Measurements from ENCODE around the gene RCAN1. TPM values are rescaled to one million over a fixed set of nuclear protein-coding genes. Genes with fewer than 3 reads are reported as not detected.
"Not testable (repeated sequence)": the region's sequence is repeated elsewhere in the genome, so short reads cannot be mapped to it uniquely, and the experiment has no call there.

RCAN1 gene
- total RNA-seq, 1 donor from 2014 or later: 75.3 TPM

DNA sequence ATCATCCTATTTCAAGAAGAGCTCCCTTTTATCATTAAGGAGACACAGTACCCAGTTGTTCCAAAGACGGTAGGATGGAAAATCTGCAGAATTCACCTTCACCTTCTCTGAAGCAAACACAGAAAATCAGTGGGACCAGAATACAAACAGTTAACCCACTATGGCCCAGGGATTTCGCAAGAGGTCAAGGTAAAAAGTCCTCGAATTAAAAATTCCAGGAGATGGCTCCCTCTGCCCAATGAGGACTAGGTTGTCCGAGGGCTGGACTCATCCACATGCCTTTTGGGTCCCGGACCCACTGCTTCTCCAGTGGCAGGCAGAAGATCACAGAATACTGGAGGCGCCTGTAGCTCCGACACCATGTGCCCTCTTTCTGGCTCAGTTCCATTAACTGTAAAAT lies 42.9 kb downstream of the RCAN1 start:
- Histone ChIP-seq H3K27me3 (ENCODE audit: low read depth) (no peaks in the 10 kb centered on the region), H3K4me3 (no peak overlapping the region), H3K36me3 (no peaks in the 10 kb centered on the region), H3K9me3 (replicated peaks) (no peaks in the 10 kb centered on the region), H3K4me1 (peaks cover 65% of the 10 kb centered on the region), H3K27ac (replicated peaks) (peak overlapping the region; percentile 10)
- TF ChIP-seq, protein P1, sequence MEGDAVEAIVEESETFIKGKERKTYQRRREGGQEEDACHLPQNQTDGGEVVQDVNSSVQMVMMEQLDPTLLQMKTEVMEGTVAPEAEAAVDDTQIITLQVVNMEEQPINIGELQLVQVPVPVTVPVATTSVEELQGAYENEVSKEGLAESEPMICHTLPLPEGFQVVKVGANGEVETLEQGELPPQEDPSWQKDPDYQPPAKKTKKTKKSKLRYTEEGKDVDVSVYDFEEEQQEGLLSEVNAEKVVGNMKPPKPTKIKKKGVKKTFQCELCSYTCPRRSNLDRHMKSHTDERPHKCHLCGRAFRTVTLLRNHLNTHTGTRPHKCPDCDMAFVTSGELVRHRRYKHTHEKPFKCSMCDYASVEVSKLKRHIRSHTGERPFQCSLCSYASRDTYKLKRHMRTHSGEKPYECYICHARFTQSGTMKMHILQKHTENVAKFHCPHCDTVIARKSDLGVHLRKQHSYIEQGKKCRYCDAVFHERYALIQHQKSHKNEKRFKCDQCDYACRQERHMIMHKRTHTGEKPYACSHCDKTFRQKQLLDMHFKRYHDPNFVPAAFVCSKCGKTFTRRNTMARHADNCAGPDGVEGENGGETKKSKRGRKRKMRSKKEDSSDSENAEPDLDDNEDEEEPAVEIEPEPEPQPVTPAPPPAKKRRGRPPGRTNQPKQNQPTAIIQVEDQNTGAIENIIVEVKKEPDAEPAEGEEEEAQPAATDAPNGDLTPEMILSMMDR (IDR thresholded peaks at IDR 0.05; ENCODE audit: borderline replicate concordance): no peak
- DNase-seq: no peak
- intact Hi-C loops (cut with micrococcal nuclease): no loop called here

DNA sequence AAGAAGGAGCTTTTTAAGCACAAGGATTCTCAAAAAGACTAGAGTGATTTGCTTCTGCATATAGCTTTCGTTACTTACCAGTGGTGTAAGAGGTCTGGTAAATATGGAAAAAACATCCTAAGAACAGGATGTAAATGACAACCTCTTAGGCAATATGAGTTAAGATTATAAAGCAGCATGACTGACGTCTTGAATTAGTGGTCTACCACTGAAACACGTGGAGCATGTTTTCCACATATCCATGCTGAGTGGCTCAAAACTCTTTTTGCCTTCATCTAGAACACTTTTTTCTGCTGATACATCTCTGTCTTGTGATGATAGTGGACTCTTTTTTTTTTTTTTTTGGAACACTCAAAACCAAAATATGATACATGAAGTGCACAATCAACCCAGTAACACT lies 44.6 kb downstream of the RCAN1 start:
- Histone ChIP-seq H3K27ac (replicated peaks) (peak overlapping the region; percentile 38), H3K4me3 (no peak overlapping the region), H3K36me3 (no peaks in the 10 kb centered on the region), H3K27me3 (ENCODE audit: low read depth) (no peaks in the 10 kb centered on the region), H3K9me3 (replicated peaks) (no peaks in the 10 kb centered on the region), H3K4me1 (peaks cover 56% of the 10 kb centered on the region)
- intact Hi-C loops (cut with micrococcal nuclease): no loop called here
- no peak for DNase-seq
- TF ChIP-seq, protein P1 (IDR thresholded peaks at IDR 0.05; ENCODE audit: borderline replicate concordance): no peak

DNA sequence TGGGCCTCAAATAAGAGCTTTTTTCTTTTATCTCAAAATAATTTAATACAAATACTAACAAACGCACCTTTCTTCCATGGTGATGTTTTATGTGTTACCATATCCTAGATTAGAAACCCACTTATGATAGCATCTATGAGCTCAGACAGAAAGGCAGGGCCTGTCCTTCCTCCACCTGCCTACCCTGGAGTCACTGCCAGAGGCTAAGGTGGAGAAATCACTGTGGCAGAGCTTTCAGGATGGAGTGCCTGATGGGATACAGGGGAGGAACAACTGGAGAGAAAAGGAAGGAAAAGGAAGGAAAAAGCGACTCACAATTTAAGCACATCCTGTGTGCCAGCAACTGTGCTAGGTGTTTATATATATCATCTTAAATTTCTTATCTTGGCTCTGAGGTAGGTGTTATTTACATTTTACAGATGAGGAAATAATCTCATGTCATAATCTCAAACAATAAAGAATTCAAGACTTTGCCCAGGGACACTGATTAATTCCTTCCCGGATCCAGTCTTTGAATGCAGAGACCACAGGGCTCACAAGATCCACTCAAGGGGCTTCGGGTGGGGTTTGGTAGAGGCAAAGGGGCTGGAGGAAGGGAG lies 45.4 kb downstream of the RCAN1 start:
- Histone ChIP-seq H3K4me1 (peaks cover 58% of the 10 kb centered on the region), H3K27ac (replicated peaks) (peak overlapping the region; percentile 38), H3K4me3 (no peak overlapping the region), H3K27me3 (ENCODE audit: low read depth) (no peaks in the 10 kb centered on the region), H3K36me3 (no peaks in the 10 kb centered on the region), H3K9me3 (replicated peaks) (no peaks in the 10 kb centered on the region)
- intact Hi-C loops (cut with micrococcal nuclease): no loop called here
- TF ChIP-seq, protein P1 (IDR thresholded peaks at IDR 0.05; ENCODE audit: borderline replicate concordance): no peak
- no peak for DNase-seq

DNA sequence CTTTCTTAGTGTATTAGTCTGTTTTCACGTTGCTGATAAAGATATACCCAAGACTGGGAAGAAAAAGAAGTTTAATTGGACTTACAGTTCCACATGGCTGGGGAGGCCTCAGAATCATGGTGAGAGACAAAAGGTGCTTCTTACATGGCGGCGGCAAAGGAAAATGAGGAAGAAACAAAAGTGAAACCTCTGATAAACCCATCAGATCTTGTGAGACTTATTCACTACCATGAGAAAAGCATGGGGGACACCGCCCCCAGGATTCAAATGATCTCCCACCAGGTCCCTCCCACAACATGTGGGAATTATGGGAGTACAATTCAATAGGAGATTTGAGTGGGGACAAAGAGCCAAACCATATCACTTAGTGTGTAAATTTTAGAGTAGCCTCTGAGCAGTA lies 46.1 kb downstream of the RCAN1 start:
- H3K27me3 ChIP-seq (ENCODE audit: low read depth); DNase-seq; H3K4me3 ChIP-seq; intact Hi-C loops (cut with micrococcal nuclease); H3K9me3 ChIP-seq (replicated peaks); H3K36me3 ChIP-seq: not testable (repeated sequence)
- H3K27ac ChIP-seq (replicated peaks): peak overlapping the region; percentile 50
- peaks cover 58% of the 10 kb centered on the region for H3K4me1 ChIP-seq

DNA sequence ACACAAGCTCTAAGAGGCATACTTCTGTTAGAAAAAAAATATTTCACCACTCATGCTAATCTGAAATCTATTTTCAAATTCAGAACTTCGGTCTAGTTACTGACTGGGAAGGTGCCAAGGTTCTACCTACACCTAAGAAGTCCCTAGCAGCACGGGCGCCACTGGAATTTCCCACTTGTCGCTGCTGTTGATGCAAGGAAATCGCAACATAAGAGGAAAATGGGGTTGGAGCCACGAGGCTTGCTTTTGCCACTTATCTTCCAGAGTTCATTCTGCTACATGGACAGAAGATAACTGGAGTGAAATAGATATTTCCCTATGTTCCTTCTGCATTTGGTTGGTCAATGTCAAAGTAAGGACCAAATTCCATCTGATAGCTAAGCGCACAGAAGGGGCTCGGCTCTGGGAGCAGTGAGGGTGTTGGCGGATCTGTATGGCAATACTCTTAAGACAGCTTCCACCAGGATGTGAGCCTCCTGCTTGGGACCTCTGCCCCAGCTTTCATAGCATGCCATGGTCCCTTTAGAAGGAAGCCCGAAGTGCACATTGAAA lies 47.2 kb downstream of the RCAN1 start:
- Histone ChIP-seq H3K9me3 (replicated peaks) (no peaks in the 10 kb centered on the region), H3K4me3 (no peak overlapping the region), H3K36me3 (no peaks in the 10 kb centered on the region), H3K27ac (replicated peaks) (peak overlapping the region; percentile 50), H3K4me1 (peaks cover 58% of the 10 kb centered on the region), H3K27me3 (ENCODE audit: low read depth) (no peaks in the 10 kb centered on the region)
- TF ChIP-seq, protein P1 (IDR thresholded peaks at IDR 0.05; ENCODE audit: borderline replicate concordance): no peak
- no peak for DNase-seq
- intact Hi-C loops (cut with micrococcal nuclease): no loop called here

DNA sequence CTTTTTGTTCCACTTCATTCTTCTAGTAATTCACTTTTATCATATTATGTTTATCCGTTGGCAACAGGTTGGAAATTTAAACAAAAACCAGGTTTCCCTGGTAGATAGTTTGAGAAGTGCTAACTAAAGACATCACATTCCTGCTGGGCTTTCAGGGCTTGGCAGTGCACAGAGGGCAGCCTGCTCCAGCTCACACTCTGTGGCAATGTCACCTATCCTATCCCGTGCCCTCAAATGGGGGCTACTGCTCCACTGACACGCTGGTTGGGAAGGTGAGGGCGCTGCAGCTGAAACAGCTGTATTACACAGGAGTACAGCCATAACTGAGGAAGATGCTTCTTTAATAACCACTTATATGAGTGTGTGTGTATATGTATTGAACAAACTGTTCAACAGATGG lies 49.7 kb downstream of the RCAN1 start:
- TF ChIP-seq, protein P1 (IDR thresholded peaks at IDR 0.05; ENCODE audit: borderline replicate concordance): no peak
- intact Hi-C loops (cut with micrococcal nuclease): no loop called here

DNA sequence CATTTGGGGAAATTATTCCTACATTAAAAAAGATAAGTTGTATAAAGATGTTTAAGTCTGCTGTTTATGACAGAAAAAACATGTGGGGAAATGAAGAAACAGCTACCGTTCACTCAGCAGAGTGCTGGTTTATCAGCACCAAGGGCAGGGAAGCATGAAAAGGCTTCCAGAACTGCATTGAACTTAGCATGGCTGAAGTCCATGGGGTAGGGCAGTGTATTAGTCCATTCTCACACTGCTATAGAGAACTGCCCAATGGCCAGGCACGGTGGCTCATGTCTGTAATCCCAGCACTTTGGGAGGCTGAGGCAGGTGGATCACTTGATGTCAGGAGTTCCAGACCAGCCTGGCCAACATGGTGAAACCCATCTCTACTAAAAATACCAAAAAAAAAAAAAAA lies 51.5 kb downstream of the RCAN1 start:
- H3K27ac ChIP-seq (replicated peaks); H3K9me3 ChIP-seq (replicated peaks); H3K36me3 ChIP-seq; intact Hi-C loops (cut with micrococcal nuclease); H3K4me3 ChIP-seq; DNase-seq; H3K27me3 ChIP-seq (ENCODE audit: low read depth): not testable (repeated sequence)
- peaks cover 38% of the 10 kb centered on the region for H3K4me1 ChIP-seq

More for the DNA sequence above, 49.7 kb downstream of the RCAN1 start:
- DNase-seq: no peak
- H3K4me1 ChIP-seq: peaks cover 37% of the 10 kb centered on the region
- no peaks in the 10 kb centered on the region for H3K9me3 ChIP-seq (replicated peaks)
- no peaks in the 10 kb centered on the region for H3K36me3 ChIP-seq
- no peaks in the 10 kb centered on the region for H3K27me3 ChIP-seq (ENCODE audit: low read depth)
- H3K27ac ChIP-seq (replicated peaks): peak overlapping the region; percentile 82
- H3K4me3 ChIP-seq: no peak overlapping the region

Data from left ventricle myocardium inferior (tissue), 1 donor.